VCaP (cell line): ENCODE results near the gene GALNT15.

Source experiments
- H3K27ac ChIP-seq: fragments of 450-650 bp; 2 replicates; pipeline ENCODE4 v1.5.1; 2017
- TF ChIP-seq, protein P1 (sequence below): fragments of 450-650 bp; conservative IDR thresholded peaks from 2 replicates; pipeline ENCODE4 v1.5.1; 2017; ENCODE audit warnings: mild to moderate bottlenecking, moderate library complexity

GALNT15 gene

DNA sequence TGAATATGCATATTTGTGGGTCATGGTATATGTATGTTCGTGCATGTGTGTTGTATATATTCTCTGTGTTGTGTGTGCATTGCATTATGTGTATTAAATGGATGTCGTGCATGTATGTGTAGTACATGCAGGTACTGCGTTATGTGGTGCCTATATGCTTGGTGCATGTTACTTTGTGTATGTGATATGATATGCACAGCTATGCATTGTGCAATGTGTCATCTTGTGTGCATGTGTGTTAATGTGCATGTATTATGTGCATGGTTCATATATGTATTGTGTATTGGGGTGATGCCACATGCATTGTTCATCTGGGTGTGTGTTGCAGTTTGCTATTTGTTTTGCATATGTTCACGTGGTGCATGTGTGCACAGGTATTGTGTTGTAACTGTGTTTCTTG, 2.9 kb downstream of the GALNT15 start:
- no peak overlapping the region for H3K27ac ChIP-seq
- TF ChIP-seq, protein P1, sequence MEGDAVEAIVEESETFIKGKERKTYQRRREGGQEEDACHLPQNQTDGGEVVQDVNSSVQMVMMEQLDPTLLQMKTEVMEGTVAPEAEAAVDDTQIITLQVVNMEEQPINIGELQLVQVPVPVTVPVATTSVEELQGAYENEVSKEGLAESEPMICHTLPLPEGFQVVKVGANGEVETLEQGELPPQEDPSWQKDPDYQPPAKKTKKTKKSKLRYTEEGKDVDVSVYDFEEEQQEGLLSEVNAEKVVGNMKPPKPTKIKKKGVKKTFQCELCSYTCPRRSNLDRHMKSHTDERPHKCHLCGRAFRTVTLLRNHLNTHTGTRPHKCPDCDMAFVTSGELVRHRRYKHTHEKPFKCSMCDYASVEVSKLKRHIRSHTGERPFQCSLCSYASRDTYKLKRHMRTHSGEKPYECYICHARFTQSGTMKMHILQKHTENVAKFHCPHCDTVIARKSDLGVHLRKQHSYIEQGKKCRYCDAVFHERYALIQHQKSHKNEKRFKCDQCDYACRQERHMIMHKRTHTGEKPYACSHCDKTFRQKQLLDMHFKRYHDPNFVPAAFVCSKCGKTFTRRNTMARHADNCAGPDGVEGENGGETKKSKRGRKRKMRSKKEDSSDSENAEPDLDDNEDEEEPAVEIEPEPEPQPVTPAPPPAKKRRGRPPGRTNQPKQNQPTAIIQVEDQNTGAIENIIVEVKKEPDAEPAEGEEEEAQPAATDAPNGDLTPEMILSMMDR: no peak

DNA sequence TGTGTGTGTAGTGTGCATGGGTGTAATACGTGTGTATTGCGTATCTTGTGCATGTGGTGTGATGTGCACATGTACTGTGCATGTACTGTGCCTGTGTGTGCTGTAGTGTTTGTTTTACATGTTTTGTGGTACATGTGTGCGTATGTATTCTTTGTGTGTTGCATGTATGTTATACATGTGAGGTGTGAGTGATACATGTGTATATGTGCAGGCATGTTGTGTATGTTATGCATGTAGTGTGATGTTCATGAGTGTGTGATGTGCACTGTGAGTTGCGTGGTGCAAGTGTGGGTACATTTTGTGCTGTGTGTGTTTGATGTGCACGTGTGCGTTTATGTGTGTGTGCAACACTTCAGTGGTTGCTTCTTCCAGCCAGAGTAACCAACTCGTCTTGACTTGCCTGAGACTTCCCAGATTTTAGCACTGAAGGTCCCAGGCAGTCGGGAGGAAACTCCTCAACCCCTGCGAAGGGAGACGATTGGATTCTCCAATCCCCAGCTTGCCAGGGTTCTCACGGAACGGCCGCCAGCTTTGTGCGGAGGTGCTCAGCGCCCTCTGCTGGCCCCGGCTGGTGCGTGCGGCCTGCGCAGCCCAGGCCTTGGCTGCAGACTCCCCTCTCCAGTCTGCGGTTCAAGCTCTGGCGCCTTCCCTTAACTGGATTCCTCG, 3.6 kb downstream of the GALNT15 start:
- H3K27ac ChIP-seq: no peak overlapping the region
- TF ChIP-seq, protein P1: peak; percentile 99

DNA sequence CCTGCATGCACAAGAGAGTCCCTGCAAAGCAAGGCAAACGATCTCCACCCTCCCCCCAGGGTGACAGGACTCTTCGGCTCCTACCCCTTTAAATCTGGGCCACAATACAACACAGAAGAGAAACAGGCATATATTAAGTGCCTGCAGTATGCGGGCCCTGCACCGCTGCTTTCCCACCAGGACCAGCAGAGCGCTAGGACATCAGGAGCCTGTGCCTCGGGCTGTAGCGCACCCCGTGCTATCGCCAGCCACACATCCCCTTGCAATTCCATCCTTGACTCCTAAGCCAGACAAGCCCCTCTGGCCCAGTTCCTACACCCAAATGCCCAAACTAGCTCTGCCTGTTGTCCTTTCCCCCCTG, 4.1 kb downstream of the GALNT15 start:
- H3K27ac ChIP-seq: no peak overlapping the region
- TF ChIP-seq, protein P1: no peak; the same call in none of the 2 replicates

DNA sequence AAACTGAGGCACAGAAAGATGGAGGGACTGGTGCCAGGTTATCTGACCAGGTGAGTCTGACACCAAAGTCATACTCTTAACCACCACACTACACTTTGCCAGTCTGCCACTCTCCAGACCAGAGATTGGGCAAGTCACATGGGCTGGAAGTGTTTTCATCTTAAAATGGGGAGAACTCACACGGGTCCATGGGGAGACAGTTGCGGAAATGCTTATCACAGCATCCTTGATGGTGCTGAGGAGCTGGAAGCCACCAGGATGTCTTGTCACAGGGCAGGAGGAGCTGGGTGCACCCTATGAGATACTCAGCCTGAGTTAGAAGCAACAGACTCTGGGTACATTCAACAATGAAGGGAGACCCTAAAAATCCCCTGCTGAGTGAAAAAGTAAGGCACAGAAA, 4.8 kb downstream of the GALNT15 start:
- no peak overlapping the region for H3K27ac ChIP-seq
- TF ChIP-seq, protein P1: no peak

DNA sequence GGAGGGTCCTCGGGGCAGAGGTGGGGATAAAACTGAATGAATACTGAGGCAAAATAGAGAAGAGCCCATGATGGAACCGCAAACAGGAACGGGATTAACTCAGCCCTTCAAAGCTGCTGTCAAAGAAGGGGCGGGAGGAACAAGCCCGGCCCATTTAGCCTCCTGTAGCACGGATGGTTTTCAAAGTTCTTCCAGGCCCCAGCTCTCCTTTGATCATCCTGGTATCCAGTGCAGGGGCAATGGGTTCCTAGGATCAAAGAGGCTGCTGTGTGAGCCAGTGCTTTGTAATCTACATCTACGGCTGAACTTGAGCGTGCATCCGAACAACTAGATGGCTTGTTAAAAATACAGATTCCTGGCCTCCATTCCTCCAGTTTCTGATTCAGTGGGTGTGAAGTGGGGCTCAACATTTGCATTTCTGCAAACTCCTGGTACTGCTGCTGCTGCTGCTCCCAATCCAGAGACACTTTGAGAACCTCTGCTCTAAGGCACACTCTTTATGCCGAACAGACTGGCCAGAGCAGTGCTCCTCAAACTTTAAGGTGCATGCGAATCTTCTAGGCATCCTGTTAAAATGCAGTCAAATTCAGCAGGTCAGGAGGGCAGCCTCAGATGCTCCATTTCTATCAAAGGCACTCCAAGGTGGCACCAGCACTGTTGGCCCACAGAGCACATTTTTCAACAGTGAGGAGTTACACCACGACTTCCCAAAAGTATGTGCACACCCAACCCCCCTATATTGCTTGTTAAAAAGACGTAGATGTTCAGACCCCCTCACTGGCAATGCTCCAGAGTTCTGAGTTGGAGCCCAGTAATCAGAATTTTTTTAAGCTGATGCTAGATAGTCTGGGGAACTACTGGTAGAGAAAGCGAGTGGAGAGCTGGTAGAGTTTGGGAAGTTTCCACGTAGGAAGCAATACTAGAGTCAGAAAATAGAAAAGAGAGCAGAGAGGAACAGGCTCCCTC, 5.6 kb downstream of the GALNT15 start:
- TF ChIP-seq, protein P1: no peak
- H3K27ac ChIP-seq: no peak overlapping the region

DNA sequence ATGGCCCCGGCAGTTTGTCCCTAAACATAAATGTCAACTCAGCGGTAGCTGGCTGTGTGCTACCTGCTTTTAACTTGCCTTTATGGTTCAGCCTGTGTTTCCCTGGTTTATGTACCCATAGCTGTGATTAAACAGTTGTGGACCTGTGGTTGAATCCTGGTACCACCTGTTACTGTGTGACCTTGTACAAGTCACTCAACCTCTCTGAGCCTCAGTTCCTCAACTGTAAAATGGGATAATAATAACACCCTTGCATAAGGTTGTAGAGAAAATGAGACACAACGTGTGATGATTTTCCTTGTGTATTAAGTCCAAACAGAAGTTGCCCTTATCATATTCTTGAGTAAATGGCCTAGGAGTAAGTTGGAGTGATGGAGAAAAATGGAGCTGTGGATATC, 6.3 kb downstream of the GALNT15 start:
- no peak overlapping the region for H3K27ac ChIP-seq
- TF ChIP-seq, protein P1: no peak

DNA sequence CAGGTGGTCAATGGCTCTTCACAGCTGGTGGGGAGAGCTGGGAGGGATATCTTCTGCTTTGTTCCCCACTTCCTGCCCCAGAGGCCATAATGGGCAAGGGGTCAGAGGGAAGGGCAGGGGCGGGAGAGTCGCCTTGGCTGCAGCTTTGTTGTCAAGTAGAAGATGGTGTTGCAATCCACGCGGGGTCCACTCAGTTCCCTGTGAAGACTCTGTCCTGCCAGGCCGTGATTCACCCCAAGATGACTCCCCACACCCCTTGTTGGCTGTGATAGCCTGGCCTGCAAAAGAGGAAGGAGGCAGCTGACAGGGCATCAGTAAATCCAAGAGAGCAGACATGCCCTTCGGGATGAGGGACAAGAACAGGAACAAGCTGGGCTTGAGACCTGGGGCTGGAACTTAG, 6.9 kb downstream of the GALNT15 start:
- no peak overlapping the region for H3K27ac ChIP-seq
- TF ChIP-seq, protein P1: no peak
